Keratinocyte (primary cell): ENCODE measurements around the gene SAMM50. TPM values are rescaled to one million over a fixed set of nuclear protein-coding genes. Genes with fewer than 3 reads are reported as not detected.

Experiments used
- DNase-seq: peaks from one replicate; pipeline ENCODE4 v3.0.0-alpha.2; 2011; ENCODE audit warnings: low read depth, missing footprints, low spot score
- FAIRE-seq: peaks from 2 replicates; lab custom pipeline; 2011; peaks lifted over from hg19 to GRCh38; lab: Jason Lieb, UNC
- H2AFZ ChIP-seq: 2 replicates; pipeline ENCODE4 v1.6.0; 2012; ENCODE audit warnings: low read length, control low read depth, inconsistent platforms; ENCODE audit not compliant: control insufficient read depth
- H3K27ac ChIP-seq: 2 replicates; pipeline ENCODE4 v1.5.1; 2011; ENCODE audit warnings: low read length; ENCODE audit not compliant: control insufficient read depth, insufficient read depth
- H3K27me3 ChIP-seq: 3 replicates; pipeline ENCODE4 v1.6.0; 2011; ENCODE audit warnings: low read length; ENCODE audit not compliant: control insufficient read depth, insufficient read depth; ENCODE audit errors: extremely low read depth
- H3K36me3 ChIP-seq, 2 experiments: 2 replicates in 1 of 2; 3 replicates in 1 of 2; pipeline ENCODE4 v1.5.1; 2011; ENCODE audit warnings: low read length in 2 of 2, mild to moderate bottlenecking in 1 of 2; ENCODE audit not compliant: control insufficient read depth in 2 of 2, insufficient read depth in 2 of 2; ENCODE audit errors: extremely low read depth in 1 of 2
- H3K4me1 ChIP-seq: 3 replicates; pipeline ENCODE4 v1.5.1; 2011; ENCODE audit warnings: low read length; ENCODE audit not compliant: control insufficient read depth, insufficient read depth; ENCODE audit errors: extremely low read depth
- H3K4me2 ChIP-seq: 3 replicates; pipeline ENCODE4 v1.6.0; 2011; ENCODE audit warnings: low read depth, low read length; ENCODE audit not compliant: control insufficient read depth, insufficient read depth; ENCODE audit errors: extremely low read depth
- H3K4me3 ChIP-seq, 3 experiments: fragments of 200-600 bp in 1 of 3; sonication (generic) in 1 of 3; 2 replicates in 2 of 3; 3 replicates in 1 of 3; pipeline ENCODE4 v1.5.1; 2011 to 2016; ENCODE audit warnings: low read length in 3 of 3, mild to moderate bottlenecking in 3 of 3, control low read depth in 2 of 3, inconsistent platforms in 1 of 3, low read depth in 1 of 3, mixed read lengths in 1 of 3, mixed run types in 1 of 3, moderate library complexity in 1 of 3; ENCODE audit not compliant: control insufficient read depth in 2 of 3, insufficient read depth in 2 of 3; ENCODE audit errors: extremely low read depth in 1 of 3
- H3K79me2 ChIP-seq: 2 replicates; pipeline ENCODE4 v1.6.0; 2012; ENCODE audit warnings: low read length; ENCODE audit not compliant: control insufficient read depth, insufficient read depth
- H3K9ac ChIP-seq: 3 replicates; pipeline ENCODE4 v1.6.0; 2011; ENCODE audit warnings: low read length; ENCODE audit not compliant: control insufficient read depth, insufficient read depth; ENCODE audit errors: extremely low read depth
- H3K9me1 ChIP-seq: 3 replicates; pipeline ENCODE4 v1.6.0; 2011; ENCODE audit warnings: low read length; ENCODE audit not compliant: control insufficient read depth, insufficient read depth; ENCODE audit errors: extremely low read depth
- H3K9me3 ChIP-seq: 2 replicates; pipeline ENCODE4 v1.5.1; 2012; ENCODE audit warnings: low read depth, low read length; ENCODE audit not compliant: control insufficient read depth
- H4K20me1 ChIP-seq: 3 replicates; pipeline ENCODE4 v1.6.0; 2011; ENCODE audit warnings: low read length; ENCODE audit not compliant: control insufficient read depth, insufficient read depth; ENCODE audit errors: extremely low read depth
- CTCF ChIP-seq, 3 experiments: IDR thresholded peaks in 1 of 3; conservative IDR thresholded peaks in 1 of 3; optimal IDR thresholded peaks in 1 of 3; 2 replicates in 2 of 3; 3 replicates in 1 of 3; pipeline versions ENCODE3 to v1.5.1; 2011; ENCODE audit warnings: low read length in 3 of 3, mild to moderate bottlenecking in 3 of 3, moderate library complexity in 2 of 3, control low read depth in 1 of 3, inconsistent platforms in 1 of 3; ENCODE audit not compliant: insufficient read depth in 2 of 3; ENCODE audit errors: extremely low read depth in 1 of 3
- EZH2 ChIP-seq: IDR thresholded peaks from one replicate; pipeline ENCODE4 v1.6.1; 2012; ENCODE audit warnings: inconsistent platforms, mild to moderate bottlenecking, low read length, moderate library complexity
- dilution Hi-C: fragments of 300-500 bp; cut with MboI; formaldehyde crosslinking; loops from one replicate; pipeline ENCODE4 v1.7.0; 2020; ENCODE audit warnings: low sequenced_read_pairs; ENCODE audit not compliant: extremely low pct_ligation_motif_present
- polyA plus RNA-seq, 5 experiments: library from polyadenylated mRNA; depleted of rRNA in 3 of 5; stranded (reverse) in 3 of 5; stranded (forward) in 1 of 5; unstranded in 1 of 5; fragments of >200 nt; gene quantifications; 1 replicate in 1 of 5; 2 replicates in 3 of 5; 3 replicates in 1 of 5; pipeline versions ENCODE4 v1.2.1 to v1.2.3, GENCODE V29; 2011 to 2012; ENCODE audit warnings: missing spikeins in 2 of 5, low read depth in 1 of 5, low replicate concordance in 1 of 5

The SAMM50 gene
- polyA plus RNA-seq, 1 donor (not counting 4 experiments of a cell fraction or from before 2014, with no cell fraction given): 54.6 TPM

GRCh38 chr22:43998679-43999264 lies 43.5 kb downstream of the SAMM50 start:
- Histone ChIP-seq H3K9me1 (no peaks in the 10 kb centered on the region), H3K27ac (no peak overlapping the region), H3K36me3 (peaks cover 18 to 22% of the 10 kb centered on the region in 2 experiments), H3K4me1 (no peaks in the 10 kb centered on the region), H3K4me2 (no peak overlapping the region), H2AFZ (no peak overlapping the region), H3K9ac (no peak overlapping the region), H3K4me3 (no peak overlapping the region), H3K9me3 (no peaks in the 10 kb centered on the region), H4K20me1 (peaks cover 3% of the 10 kb centered on the region), H3K27me3 (no peaks in the 10 kb centered on the region), H3K79me2 (no peaks in the 10 kb centered on the region)
- dilution Hi-C loops: no loop called here
- no peak for TF ChIP-seq CTCF (optimal IDR thresholded peaks at IDR 0.05 in 1 of 3, IDR thresholded peaks at IDR 0.05 in 1 of 3, conservative IDR thresholded peaks at IDR 0.05 in 1 of 3; ENCODE audit: extremely low read depth in 1 of 3, insufficient read depth in 2 of 3, low read length in 3 of 3)
- no peak for TF ChIP-seq EZH2
- FAIRE-seq (no peak), DNase-seq (no peak)

- TF ChIP-seq EZH2 (no peak), CTCF (optimal IDR thresholded peaks at IDR 0.05 in 1 of 3, IDR thresholded peaks at IDR 0.05 in 1 of 3, conservative IDR thresholded peaks at IDR 0.05 in 1 of 3; ENCODE audit: extremely low read depth in 1 of 3, insufficient read depth in 2 of 3, low read length in 3 of 3) (no peak)
- dilution Hi-C loops: no loop called here
- H3K4me2 ChIP-seq: no peak overlapping the region
- no peak for DNase-seq
- H3K36me3 ChIP-seq: peaks cover 18 to 20% of the 10 kb centered on the region in 2 experiments
- H3K27me3 ChIP-seq: no peaks in the 10 kb centered on the region
- no peaks in the 10 kb centered on the region for H3K79me2 ChIP-seq
- H3K9me3 ChIP-seq: no peaks in the 10 kb centered on the region
- H3K27ac ChIP-seq: no peak overlapping the region
- FAIRE-seq: no peak
- H3K9me1 ChIP-seq: no peaks in the 10 kb centered on the region
- H2AFZ ChIP-seq: no peak overlapping the region
- no peaks in the 10 kb centered on the region for H3K4me1 ChIP-seq
- no peak overlapping the region for H3K4me3 ChIP-seq
- H4K20me1 ChIP-seq: peaks cover 3% of the 10 kb centered on the region
- no peak overlapping the region for H3K9ac ChIP-seq
These were observed 44.1 kb downstream of the SAMM50 start for GRCh38 chr22:43999378-43999777.
